ENCODE results near the gene FSIP1.

Gene FSIP1

GRCh38 chr15:39595338-39596221 is 187.1 kb downstream of the FSIP1 start:
- TF ChIP-seq CTCF (IDR thresholded peaks at IDR 0.05; ENCODE audit: control extremely low read depth, extremely low read depth, low read depth, missing control alignments) = no peak
- no peak for DNase-seq (ENCODE audit: extremely low spot score)
- ChIA-PET CTCF (interaction anchor here (0.9 to 4.0 kb wide), 6 partner anchors 10 to 679 kb away, joined by 3 to 18 read pairs (median 6); partner anchors contain the start of gene THBS1), POLR2A (no interaction called here)

- POLR2A ChIA-PET = no interaction called here
- TF ChIP-seq CTCF (IDR thresholded peaks at IDR 0.05; ENCODE audit: control extremely low read depth, extremely low read depth, low read depth, missing control alignments) = no peak
- CTCF ChIA-PET = interaction anchor here (1.0 to 4.0 kb wide), 5 partner anchors 11 to 680 kb away, joined by 3 to 18 read pairs (median 8); partner anchors contain the start of gene THBS1
- DNase-seq (ENCODE audit: extremely low spot score) = no peak
Measured at GRCh38 chr15:39594446-39595337, 187.9 kb downstream of the FSIP1 start.

GRCh38 chr15:39593656-39594445 is 188.8 kb downstream of the FSIP1 start:
- peak; percentile 28 for TF ChIP-seq CTCF (IDR thresholded peaks at IDR 0.05; ENCODE audit: control extremely low read depth, extremely low read depth, low read depth, missing control alignments)
- POLR2A ChIA-PET = no interaction called here
- CTCF ChIA-PET = interaction anchor here (0.9 to 4.0 kb wide), 4 partner anchors 11 to 164 kb away, joined by 3 to 18 read pairs (median 8); partner anchors contain the start of gene THBS1

GRCh38 chr15:39593071-39593655 is 189.5 kb downstream of the FSIP1 start:
- no peak for TF ChIP-seq CTCF (IDR thresholded peaks at IDR 0.05; ENCODE audit: control extremely low read depth, extremely low read depth, low read depth, missing control alignments)
- CTCF ChIA-PET = interaction anchor here (0.9 to 4.0 kb wide), 4 partner anchors 11 to 164 kb away, joined by 3 to 18 read pairs (median 8); partner anchors contain the start of gene THBS1
- DNase-seq (ENCODE audit: extremely low spot score) = no peak
- POLR2A ChIA-PET = no interaction called here

More at GRCh38 chr15:39593656-39594445, 188.8 kb downstream of the FSIP1 start:
- DNase-seq (ENCODE audit: extremely low spot score) = no peak

- ChIA-PET POLR2A (no interaction called here), CTCF (no interaction called here)
- TF ChIP-seq CTCF (IDR thresholded peaks at IDR 0.05; ENCODE audit: control extremely low read depth, extremely low read depth, low read depth, missing control alignments) = no peak
- no peak for DNase-seq (ENCODE audit: extremely low spot score)
Measured at GRCh38 chr15:39592500-39592899, 190.1 kb downstream of the FSIP1 start.
